ENCODE measurements around the gene PTPN11.

PTPN11 gene

DNA sequence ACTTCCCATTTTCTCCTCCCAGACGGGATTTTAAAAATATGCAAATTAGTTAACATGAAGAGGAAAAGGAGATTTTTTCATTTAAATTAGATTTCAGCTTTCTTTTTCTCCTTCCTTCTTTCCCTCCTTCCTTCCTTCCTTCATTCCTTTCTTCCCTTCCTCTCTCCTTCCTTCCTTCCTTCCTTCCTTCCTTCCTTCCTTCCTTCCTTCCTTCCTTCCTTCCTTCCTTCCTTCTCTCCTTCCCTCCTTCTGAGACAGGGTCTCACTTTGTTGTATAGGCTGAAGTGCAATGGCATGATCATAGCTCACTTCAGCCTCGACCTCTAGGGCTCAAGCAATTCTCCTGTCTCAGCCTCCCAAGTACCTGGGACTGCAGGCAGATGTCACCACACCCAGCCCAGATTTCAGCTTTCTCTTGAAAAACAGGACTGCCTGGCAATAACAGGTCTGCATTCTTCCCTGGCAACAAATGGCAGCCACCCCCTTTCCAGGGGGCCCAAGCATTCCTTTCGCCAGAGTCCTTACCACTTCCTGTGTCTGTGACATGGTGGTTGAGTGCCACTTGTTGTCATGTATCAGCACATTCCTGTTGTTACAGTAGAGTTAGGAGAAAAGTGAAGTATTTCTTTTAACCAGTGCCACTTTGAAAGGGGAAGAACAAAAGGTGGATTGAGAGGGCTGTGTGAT is 119.1 kb downstream of the PTPN11 start:
- Histone ChIP-seq H3K27me3 (replicated peaks; ENCODE audit: insufficient read depth, low read length) (no peaks in the 10 kb centered on the region), H3F3A (ENCODE audit: insufficient read depth, low read length) (no peaks in the 10 kb centered on the region), H3K9me2 (replicated peaks; ENCODE audit: insufficient read depth, low read length) (no peaks in the 10 kb centered on the region), H3K4me3 (ENCODE audit: low read length) (no peak overlapping the region), H3K27ac (ENCODE audit: low read length) (no peak overlapping the region), H4K20me1 (ENCODE audit: insufficient read depth, low read length) (no peaks in the 10 kb centered on the region), H3K4me2 (ENCODE audit: low read depth, low read length) (no peak overlapping the region), H3K9me3 (replicated peaks; ENCODE audit: insufficient read depth, low read length) (no peaks in the 10 kb centered on the region), H3K36me3 (replicated peaks; ENCODE audit: insufficient read depth, low read length) (no peaks in the 10 kb centered on the region), H3K79me2 (ENCODE audit: low read length) (no peaks in the 10 kb centered on the region), H3K4me1 (ENCODE audit: low read length) (no peaks in the 10 kb centered on the region), H2AFZ (ENCODE audit: low read length) (no peak overlapping the region), H3K9ac (ENCODE audit: low read length) (no peak overlapping the region)
- no peak for DNase-seq
- no peak for TF ChIP-seq EZH2 (optimal IDR thresholded peaks at IDR 0.05; ENCODE audit: low read depth, low read length)
- TF ChIP-seq, protein P1, sequence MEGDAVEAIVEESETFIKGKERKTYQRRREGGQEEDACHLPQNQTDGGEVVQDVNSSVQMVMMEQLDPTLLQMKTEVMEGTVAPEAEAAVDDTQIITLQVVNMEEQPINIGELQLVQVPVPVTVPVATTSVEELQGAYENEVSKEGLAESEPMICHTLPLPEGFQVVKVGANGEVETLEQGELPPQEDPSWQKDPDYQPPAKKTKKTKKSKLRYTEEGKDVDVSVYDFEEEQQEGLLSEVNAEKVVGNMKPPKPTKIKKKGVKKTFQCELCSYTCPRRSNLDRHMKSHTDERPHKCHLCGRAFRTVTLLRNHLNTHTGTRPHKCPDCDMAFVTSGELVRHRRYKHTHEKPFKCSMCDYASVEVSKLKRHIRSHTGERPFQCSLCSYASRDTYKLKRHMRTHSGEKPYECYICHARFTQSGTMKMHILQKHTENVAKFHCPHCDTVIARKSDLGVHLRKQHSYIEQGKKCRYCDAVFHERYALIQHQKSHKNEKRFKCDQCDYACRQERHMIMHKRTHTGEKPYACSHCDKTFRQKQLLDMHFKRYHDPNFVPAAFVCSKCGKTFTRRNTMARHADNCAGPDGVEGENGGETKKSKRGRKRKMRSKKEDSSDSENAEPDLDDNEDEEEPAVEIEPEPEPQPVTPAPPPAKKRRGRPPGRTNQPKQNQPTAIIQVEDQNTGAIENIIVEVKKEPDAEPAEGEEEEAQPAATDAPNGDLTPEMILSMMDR (IDR thresholded peaks at IDR 0.05; ENCODE audit: low read length) = no peak
- no peak for TF ChIP-seq EZH2phosphoT487 (IDR thresholded peaks at IDR 0.05; ENCODE audit: low read length)

DNA sequence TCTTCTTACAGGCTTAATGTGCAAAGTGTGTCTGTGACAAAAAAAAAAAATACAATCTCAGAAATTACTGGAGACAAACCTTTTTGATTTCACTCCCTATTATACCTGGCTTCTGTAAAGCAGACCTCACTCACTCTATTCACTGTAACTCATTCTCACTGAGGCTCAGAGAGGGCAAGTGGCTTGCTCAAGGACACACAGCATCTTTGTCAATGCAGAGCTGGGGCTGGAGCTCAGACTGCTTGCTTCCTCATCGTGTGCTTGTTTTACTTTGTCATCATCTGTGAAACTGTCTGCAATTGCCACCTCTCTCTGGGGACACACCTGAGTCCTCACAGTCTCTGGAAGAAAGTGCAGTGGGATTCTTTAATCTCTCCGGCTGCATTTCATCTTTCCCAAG is 120.0 kb downstream of the PTPN11 start:
- Histone ChIP-seq H3F3A (ENCODE audit: insufficient read depth, low read length) (no peaks in the 10 kb centered on the region), H3K9me3 (replicated peaks; ENCODE audit: insufficient read depth, low read length) (no peaks in the 10 kb centered on the region), H3K9ac (ENCODE audit: low read length) (no peak overlapping the region), H4K20me1 (ENCODE audit: insufficient read depth, low read length) (no peaks in the 10 kb centered on the region), H3K79me2 (ENCODE audit: low read length) (no peaks in the 10 kb centered on the region), H3K4me3 (ENCODE audit: low read length) (no peak overlapping the region), H3K4me2 (ENCODE audit: low read depth, low read length) (no peak overlapping the region), H3K36me3 (replicated peaks; ENCODE audit: insufficient read depth, low read length) (no peaks in the 10 kb centered on the region), H3K27ac (ENCODE audit: low read length) (no peak overlapping the region), H3K9me2 (replicated peaks; ENCODE audit: insufficient read depth, low read length) (no peaks in the 10 kb centered on the region), H2AFZ (ENCODE audit: low read length) (no peak overlapping the region), H3K27me3 (replicated peaks; ENCODE audit: insufficient read depth, low read length) (no peaks in the 10 kb centered on the region), H3K4me1 (ENCODE audit: low read length) (no peaks in the 10 kb centered on the region)
- TF ChIP-seq, protein P1 (IDR thresholded peaks at IDR 0.05; ENCODE audit: low read length) = no peak
- TF ChIP-seq EZH2phosphoT487 (IDR thresholded peaks at IDR 0.05; ENCODE audit: low read length) = no peak
- TF ChIP-seq EZH2 (optimal IDR thresholded peaks at IDR 0.05; ENCODE audit: low read depth, low read length) = no peak
- DNase-seq = no peak

DNA sequence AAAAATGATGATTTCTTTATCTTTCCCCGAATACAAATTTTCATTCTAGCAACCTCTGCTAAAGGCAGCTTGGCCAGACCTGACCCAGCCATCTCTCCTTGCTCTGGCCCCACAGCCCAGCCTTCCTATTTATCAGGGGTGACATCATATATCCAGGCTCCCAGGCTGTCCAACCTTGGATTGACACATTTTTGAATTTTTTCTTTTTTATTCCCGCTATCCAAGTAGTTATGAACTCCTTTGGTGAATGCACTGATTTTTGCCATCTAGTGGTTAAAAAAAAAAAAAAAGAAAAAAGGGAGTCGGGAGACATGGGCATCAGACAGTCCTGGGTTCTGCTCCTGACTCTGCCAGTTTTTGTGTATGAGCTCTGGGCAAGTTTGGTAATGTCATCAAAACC is 120.5 kb downstream of the PTPN11 start:
- H3K9me3 ChIP-seq (replicated peaks; ENCODE audit: insufficient read depth, low read length) = no peaks in the 10 kb centered on the region
- no peaks in the 10 kb centered on the region for H3K27me3 ChIP-seq (replicated peaks; ENCODE audit: insufficient read depth, low read length)
- no peaks in the 10 kb centered on the region for H3K9me2 ChIP-seq (replicated peaks; ENCODE audit: insufficient read depth, low read length)
- no peak overlapping the region for H2AFZ ChIP-seq (ENCODE audit: low read length)
- H3F3A ChIP-seq (ENCODE audit: insufficient read depth, low read length) = no peaks in the 10 kb centered on the region
- no peaks in the 10 kb centered on the region for H3K79me2 ChIP-seq (ENCODE audit: low read length)
- DNase-seq = no peak
- no peaks in the 10 kb centered on the region for H3K4me1 ChIP-seq (ENCODE audit: low read length)
- no peak overlapping the region for H3K27ac ChIP-seq (ENCODE audit: low read length)
- no peak for TF ChIP-seq EZH2phosphoT487 (IDR thresholded peaks at IDR 0.05; ENCODE audit: low read length)
- TF ChIP-seq, protein P1 (IDR thresholded peaks at IDR 0.05; ENCODE audit: low read length) = no peak
- TF ChIP-seq EZH2 (optimal IDR thresholded peaks at IDR 0.05; ENCODE audit: low read depth, low read length) = no peak
- no peaks in the 10 kb centered on the region for H4K20me1 ChIP-seq (ENCODE audit: insufficient read depth, low read length)
- no peaks in the 10 kb centered on the region for H3K36me3 ChIP-seq (replicated peaks; ENCODE audit: insufficient read depth, low read length)
- H3K4me2 ChIP-seq (ENCODE audit: low read depth, low read length) = no peak overlapping the region
- H3K9ac ChIP-seq (ENCODE audit: low read length) = no peak overlapping the region
- no peak overlapping the region for H3K4me3 ChIP-seq (ENCODE audit: low read length)

Data from MM.1S (cell line).